Measurements from ENCODE around the gene METTL25.

- TF ChIP-seq EZH2 (IDR thresholded peaks at IDR 0.05; ENCODE audit: low read depth, low read length, severe bottlenecking) (no peak), TAF7 (optimal IDR thresholded peaks at IDR 0.05; ENCODE audit: borderline replicate concordance, low read depth, low read length) (no peak), EGR1 (IDR thresholded peaks at IDR 0.05; ENCODE audit: borderline replicate concordance, low read depth, low read length) (no peak), CTCF (IDR thresholded peaks at IDR 0.05; ENCODE audit: control extremely low read depth in 1 of 3, insufficient read depth in 1 of 3, low read depth in 1 of 3, low read length in 3 of 3) (no peak), MAFK (IDR thresholded peaks at IDR 0.05; ENCODE audit: low read depth, low read length) (no peak), RXRA (IDR thresholded peaks at IDR 0.05; ENCODE audit: insufficient read depth, low read depth, low read length) (no peak), EP300 (IDR thresholded peaks at IDR 0.05; ENCODE audit: borderline replicate concordance in 1 of 2, low read depth in 2 of 2, low read length in 2 of 2) (no peak), GABPA (IDR thresholded peaks at IDR 0.05; ENCODE audit: borderline replicate concordance, insufficient read depth, low read length) (no peak), POLR2A (IDR thresholded peaks at IDR 0.05; ENCODE audit: control extremely low read depth in 1 of 2, low read depth in 2 of 2, low read length in 2 of 2) (no peak), SUZ12 (IDR thresholded peaks at IDR 0.05; ENCODE audit: low read length) (no peak), ZNF274 (IDR thresholded peaks at IDR 0.05; ENCODE audit: borderline replicate concordance, extremely low read depth, low read length) (no peak), TEAD4 (IDR thresholded peaks at IDR 0.05; ENCODE audit: low read depth, low read length) (no peak)
Observed at GRCh38 chr12:82414044-82414443, 55.7 kb downstream of the METTL25 start.
